ENCODE measurements around the gene PRDM4. TPM values are rescaled to one million over a fixed set of nuclear protein-coding genes. Genes with fewer than 3 reads are reported as not detected.

PRDM4 gene
- total and polyA plus RNA-seq, 2 donors (not counting 3 experiments of a cell fraction or from before 2014, with no cell fraction given), result 25.6 to 36.8 TPM

DNA sequence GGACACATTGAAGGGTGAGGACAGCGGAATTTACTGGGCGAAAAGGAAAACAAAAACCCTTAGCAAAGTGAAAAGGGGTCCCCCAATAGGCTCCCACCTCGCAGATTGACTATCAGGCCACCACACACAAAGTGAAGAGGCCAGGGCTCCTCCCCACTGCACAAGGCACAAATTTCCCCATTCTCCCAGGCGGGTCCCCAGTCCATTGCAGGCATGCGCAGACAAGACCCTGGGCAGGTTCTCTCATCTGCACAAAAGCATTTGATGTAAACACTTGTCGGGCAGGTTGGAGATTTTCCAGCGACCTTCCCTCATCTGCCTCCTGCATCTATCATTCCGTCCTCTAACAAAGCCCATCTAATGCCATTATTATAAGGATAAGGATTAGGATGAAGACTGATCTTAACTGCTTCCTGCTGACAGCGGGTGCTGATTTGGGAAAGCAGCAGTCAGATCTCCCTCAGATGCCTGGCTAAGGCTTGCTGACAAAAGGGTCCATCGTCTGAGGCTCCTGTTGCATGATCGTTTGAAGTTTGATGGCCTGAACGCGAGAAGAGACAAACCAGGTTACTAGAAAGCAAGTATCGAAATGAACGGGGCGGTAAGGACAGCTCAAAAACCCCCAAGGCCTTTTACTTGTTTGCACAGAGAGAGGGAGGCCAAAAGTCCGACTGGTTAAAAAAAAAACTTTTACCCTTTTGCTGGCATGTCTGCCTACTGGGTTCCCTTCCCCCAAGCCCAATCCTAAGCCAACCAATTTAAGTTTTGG, 27.9 kb upstream of the PRDM4 start:
- Histone ChIP-seq H3K9me3 (replicated peaks; ENCODE audit: control insufficient read depth, insufficient read depth, low read length) (no peaks in the 10 kb centered on the region), H3K27ac (ENCODE audit: insufficient read depth, low read depth, low read length) (no peak overlapping the region), H3K4me1 (ENCODE audit: control insufficient read depth, extremely low read depth, insufficient read depth, low read length) (no peaks in the 10 kb centered on the region), H3K9ac (replicated peaks; ENCODE audit: extremely low read depth, insufficient read depth, low read length) (no peak overlapping the region), H3K9me1 (replicated peaks; ENCODE audit: control insufficient read depth, extremely low read depth, insufficient read depth, low read length) (no peaks in the 10 kb centered on the region), H3K36me3 (ENCODE audit: control insufficient read depth in 2 of 2, extremely low read depth in 1 of 2, insufficient read depth in 2 of 2, low read length in 2 of 2) (no peaks in the 10 kb centered on the region), H2AFZ (ENCODE audit: low read depth, low read length) (no peak overlapping the region), H3K4me3 (replicated peaks in 1 of 3; ENCODE audit: insufficient read depth in 1 of 3, low read depth in 1 of 3, low read length in 3 of 3) (no peak overlapping the region), H3K27me3 (ENCODE audit: control insufficient read depth in 2 of 2, insufficient read depth in 2 of 2, low read length in 2 of 2) (no peaks in the 10 kb centered on the region), H3K4me2 (ENCODE audit: insufficient read depth, low read length) (no peak overlapping the region), H4K20me1 (replicated peaks; ENCODE audit: control insufficient read depth, extremely low read depth, insufficient read depth, low read length) (no peaks in the 10 kb centered on the region), H3K79me2 (ENCODE audit: control insufficient read depth, insufficient read depth, low read length) (no peaks in the 10 kb centered on the region)
- ChIA-PET CTCF (no interaction called here), POLR2A (no interaction called here)
- intact Hi-C loops (cut with micrococcal nuclease), result no loop called here
- no peak for DNase-seq (ENCODE audit: low read depth, low spot score)
- TF ChIP-seq, protein P1, sequence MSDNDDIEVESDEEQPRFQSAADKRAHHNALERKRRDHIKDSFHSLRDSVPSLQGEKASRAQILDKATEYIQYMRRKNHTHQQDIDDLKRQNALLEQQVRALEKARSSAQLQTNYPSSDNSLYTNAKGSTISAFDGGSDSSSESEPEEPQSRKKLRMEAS (IDR thresholded peaks at IDR 0.05; ENCODE audit: insufficient read depth, insufficient read length), result no peak
- TF ChIP-seq POLR2AphosphoS5 (IDR thresholded peaks at IDR 0.05; ENCODE audit: insufficient read depth, low read depth, low read length) (no peak), POLR2A (IDR thresholded peaks at IDR 0.05; ENCODE audit: low read depth, low read length) (no peak), GATA2 (IDR thresholded peaks at IDR 0.05; ENCODE audit: insufficient read depth, insufficient read length, low read depth, low read length) (no peak), JUN (IDR thresholded peaks at IDR 0.05; ENCODE audit: borderline replicate concordance, insufficient read depth, insufficient read length, low read depth) (no peak), EZH2 (IDR thresholded peaks at IDR 0.05; ENCODE audit: borderline replicate concordance, low read depth, low read length, severe bottlenecking) (no peak), FOS (IDR thresholded peaks at IDR 0.05; ENCODE audit: borderline replicate concordance, insufficient read depth, low read length) (no peak), MYC (IDR thresholded peaks at IDR 0.05; ENCODE audit: low read depth, low read length) (no peak)
- TF ChIP-seq, protein P2, sequence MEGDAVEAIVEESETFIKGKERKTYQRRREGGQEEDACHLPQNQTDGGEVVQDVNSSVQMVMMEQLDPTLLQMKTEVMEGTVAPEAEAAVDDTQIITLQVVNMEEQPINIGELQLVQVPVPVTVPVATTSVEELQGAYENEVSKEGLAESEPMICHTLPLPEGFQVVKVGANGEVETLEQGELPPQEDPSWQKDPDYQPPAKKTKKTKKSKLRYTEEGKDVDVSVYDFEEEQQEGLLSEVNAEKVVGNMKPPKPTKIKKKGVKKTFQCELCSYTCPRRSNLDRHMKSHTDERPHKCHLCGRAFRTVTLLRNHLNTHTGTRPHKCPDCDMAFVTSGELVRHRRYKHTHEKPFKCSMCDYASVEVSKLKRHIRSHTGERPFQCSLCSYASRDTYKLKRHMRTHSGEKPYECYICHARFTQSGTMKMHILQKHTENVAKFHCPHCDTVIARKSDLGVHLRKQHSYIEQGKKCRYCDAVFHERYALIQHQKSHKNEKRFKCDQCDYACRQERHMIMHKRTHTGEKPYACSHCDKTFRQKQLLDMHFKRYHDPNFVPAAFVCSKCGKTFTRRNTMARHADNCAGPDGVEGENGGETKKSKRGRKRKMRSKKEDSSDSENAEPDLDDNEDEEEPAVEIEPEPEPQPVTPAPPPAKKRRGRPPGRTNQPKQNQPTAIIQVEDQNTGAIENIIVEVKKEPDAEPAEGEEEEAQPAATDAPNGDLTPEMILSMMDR (IDR thresholded peaks at IDR 0.05; ENCODE audit: extremely low read depth in 1 of 2, insufficient read depth in 1 of 2, low read depth in 1 of 2, low read length in 2 of 2), result no peak
- no peak for FAIRE-seq
- dilution Hi-C loops (cut with MboI; ENCODE audit: extremely low pct_ligation_motif_present, low sequenced_read_pairs), result no loop called here
- no TSS peak for BruUV-seq (replicated peaks)
